Measurements from ENCODE around the gene C1orf122.

Gene C1orf122

DNA sequence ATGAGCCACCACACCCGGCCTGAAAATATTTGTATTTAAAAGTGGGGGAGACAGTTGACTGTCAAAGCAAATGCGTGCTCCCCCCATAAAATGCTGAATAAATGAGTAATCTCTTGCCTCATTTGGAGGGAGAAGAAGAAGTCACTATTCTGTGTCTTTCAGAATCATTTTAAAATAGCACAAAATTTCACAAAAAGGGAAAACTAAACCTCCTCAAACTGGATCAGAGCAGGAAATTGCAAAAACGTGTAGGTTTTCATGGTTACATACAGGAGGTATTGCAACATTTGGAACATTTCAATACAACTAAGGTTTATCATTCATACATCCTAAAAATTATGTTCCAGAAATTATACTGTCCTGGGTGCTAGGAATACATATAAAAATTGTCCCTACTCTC is 38.2 kb downstream of the C1orf122 start:
- no peak for DNase-seq (ENCODE audit: low read depth)

DNA sequence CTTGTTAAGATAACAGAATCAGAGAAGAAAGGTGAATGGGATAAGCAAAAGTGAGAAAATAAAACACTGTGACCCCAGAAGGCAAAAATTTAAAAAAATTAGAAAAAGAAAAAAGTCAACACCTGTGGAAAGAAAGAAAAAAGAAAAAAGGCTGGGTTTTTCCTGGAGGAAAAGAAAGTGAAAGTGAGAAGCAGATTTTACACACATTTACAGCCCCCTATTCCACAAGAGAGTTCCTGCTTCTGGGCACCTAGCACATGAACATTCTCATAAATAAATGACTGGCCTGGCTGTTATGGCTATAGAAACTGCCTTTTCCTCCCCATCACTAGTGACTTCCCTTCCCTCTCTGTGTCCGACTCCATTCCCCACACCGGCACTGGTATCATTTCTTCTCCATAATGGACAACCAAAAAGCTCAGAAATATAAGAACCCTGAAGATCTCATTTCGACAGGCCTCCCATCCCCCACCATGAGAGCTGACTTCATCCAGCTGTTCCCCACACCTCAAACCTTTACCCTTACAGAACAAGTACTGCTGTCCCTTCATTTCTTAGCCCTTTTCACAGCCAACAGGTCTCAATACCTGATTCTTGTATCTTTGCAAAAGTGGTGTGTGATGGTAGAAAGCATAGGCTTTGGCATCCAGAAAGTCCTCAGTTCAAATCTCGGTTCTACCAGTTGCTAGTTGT is 39.2 kb downstream of the C1orf122 start:
- no peak for DNase-seq (ENCODE audit: low read depth)

DNA sequence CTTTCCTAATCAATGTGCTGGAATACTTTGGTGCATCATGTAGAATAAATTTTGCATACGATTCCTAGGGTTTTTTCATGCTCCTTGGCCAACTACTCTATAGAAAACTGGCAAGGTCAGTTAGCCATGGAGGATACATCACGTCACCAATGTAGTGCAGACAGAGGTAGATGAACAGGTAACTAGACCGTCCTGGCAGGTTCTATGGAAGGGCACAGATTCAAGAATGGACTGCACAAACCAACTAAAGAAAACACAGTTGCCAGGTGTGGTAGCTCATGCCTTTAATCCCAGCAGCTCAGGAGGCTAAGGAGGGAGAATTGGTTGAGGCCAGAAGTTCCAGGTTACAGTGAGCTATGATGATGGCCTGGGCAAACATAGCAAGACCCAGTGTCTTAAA is 41.9 kb downstream of the C1orf122 start:
- no peak for DNase-seq (ENCODE audit: low read depth)

DNA sequence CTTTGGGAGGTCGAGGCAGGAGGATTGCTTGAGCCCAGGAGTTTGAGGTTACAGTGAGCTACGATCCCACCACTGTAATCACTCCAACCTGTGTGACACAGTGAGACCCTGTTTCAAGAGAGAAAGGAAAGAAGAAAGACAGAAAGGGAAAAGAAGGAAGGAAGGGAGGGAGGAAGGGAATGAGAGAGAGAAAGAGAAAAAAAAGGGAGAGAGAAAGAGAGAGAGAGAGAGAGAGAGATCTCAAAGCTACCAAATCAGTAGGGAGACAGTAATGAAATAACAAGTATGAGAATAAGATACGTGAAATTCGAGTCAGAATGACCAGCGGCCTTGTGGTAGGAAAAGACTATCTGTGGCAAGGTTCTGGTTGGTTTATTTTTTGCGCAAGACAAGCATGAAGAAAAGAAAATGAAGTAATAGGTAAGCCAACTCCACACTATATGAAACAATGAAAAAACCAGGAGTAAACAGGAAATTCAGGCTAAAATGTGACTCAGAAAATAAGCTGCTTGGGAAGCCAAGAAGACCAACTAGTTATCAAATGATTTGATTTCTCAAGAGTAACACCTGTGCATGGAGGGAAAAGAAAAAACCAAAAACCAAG is 42.9 kb downstream of the C1orf122 start:
- DNase-seq (ENCODE audit: low read depth) = no peak

DNA sequence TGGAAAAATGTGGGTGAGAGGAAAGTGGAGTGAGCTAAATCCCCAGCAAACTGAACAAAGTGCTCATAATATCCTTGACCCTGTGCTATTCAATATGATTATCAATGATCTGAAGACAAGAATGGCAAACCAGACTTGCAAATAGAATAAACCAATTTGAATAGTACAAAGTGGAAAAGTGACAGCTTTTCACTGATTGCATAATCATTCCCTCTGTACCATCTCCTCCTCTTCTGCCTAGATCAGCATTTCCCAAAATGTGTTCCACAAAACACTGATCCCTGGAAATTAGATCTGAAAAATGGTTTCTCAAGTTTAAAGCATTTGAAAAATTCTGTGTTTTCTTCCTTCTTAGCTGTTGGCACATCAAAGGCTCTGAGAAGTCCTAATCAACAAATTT is 43.7 kb downstream of the C1orf122 start:
- no peak for DNase-seq (ENCODE audit: low read depth)

DNA sequence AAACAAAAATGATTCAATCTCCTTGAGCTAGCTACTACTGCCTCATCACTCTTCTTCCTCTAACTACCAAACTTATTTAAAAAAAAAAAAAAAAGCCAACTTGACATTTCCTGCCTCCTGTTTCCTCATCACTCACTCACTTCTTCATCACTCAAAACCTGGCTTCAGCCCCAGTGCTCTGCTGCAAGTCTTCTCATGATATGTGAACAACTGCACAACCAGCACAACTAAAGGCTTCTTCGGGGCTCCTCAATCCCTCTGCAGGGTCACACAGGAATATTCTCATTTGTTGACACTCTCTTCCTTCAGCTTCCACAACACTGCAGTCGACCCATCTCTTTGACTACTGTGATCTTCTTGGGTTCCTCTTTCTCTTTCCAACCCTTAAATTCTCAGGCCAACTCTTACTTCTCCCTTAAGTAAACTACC is 44.2 kb downstream of the C1orf122 start:
- DNase-seq (ENCODE audit: low read depth) = no peak

DNA sequence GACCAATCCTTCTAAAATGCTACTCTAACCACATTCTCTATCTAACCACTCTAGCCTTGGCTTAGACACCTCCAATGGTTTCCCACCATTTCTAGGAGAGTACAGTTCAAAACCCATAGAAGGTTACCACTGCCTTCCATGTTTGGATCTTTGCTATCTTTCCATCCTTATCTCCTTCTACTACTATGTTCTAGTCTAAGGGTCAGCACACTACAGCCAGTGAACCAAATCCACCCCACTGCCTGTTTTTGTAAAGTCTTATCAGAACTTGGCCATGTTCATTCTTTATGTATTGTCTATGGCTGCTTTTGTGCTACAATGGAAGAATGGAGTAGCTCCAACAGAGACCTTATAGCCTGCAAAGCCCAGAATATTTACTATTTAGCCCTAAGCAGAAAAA is 45.6 kb downstream of the C1orf122 start:
- DNase-seq (ENCODE audit: low read depth) = no peak

DNA sequence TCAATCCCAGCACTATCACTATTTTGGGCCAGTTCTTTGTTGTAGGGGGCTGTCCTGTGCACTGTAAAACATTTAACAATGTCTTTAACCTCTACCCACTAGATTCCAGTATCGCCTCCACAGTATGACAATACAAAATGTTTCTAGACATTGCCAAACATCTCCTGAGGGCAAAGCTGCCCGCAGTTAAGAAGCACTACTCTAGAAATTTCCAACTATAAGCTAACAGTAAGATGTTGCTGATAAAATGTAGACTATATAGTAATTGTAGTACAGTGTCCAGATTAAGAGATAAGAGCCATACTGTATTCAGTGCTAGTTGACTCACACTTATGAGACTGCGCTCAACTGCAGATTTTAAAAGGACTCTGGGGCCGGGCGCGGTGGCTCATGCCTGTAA is 46.8 kb downstream of the C1orf122 start:
- no peak for DNase-seq (ENCODE audit: low read depth)

Measured in GM04503 (cell line).